Sigmoid colon (tissue), 4 donors: ENCODE results near the gene MYO1F.

Experiments
- CTCF ChIP-seq, 4 experiments: fragments of 450-650 bp in 3 of 4; fragments of 200-600 bp in 1 of 4; IDR thresholded peaks; one replicate each; pipeline ENCODE4 v1.5.1; 2016 to 2019; ENCODE audit warnings: antibody characterized with exemption in 4 of 4, mild to moderate bottlenecking in 3 of 4, moderate library complexity in 2 of 4
- EP300 ChIP-seq, 4 donors: sonication (generic); formaldehyde crosslinking; IDR thresholded peaks; one replicate each; pipeline ENCODE4 v1.6.1; 2017; ENCODE audit warnings: antibody characterized with exemption in 4 of 4
- POLR2AphosphoS5 ChIP-seq, 4 donors: sonication (generic); formaldehyde crosslinking; IDR thresholded peaks; one replicate each; pipeline ENCODE4 v1.6.1; 2017; ENCODE audit warnings: antibody characterized with exemption in 4 of 4

- TF ChIP-seq CTCF (IDR thresholded peaks at IDR 0.05) (no peak), EP300 (IDR thresholded peaks at IDR 0.05) (no peak), POLR2AphosphoS5 (IDR thresholded peaks at IDR 0.05) (no peak)
These were observed 18.4 kb upstream of the MYO1F start for GRCh38 chr19:8595651-8596050.
